ENCODE results near the gene IGHMBP2.

Gene IGHMBP2

GRCh38 chr11:68960294-68961071, 56.8 kb downstream of the IGHMBP2 start:
- TF ChIP-seq POLR2A (IDR thresholded peaks at IDR 0.05; ENCODE audit: low read depth, low read length) (no peak), TAF1 (IDR thresholded peaks at IDR 0.05; ENCODE audit: borderline replicate concordance, low read depth, low read length) (no peak), POLR2AphosphoS5 (IDR thresholded peaks at IDR 0.05; ENCODE audit: low read depth, low read length) (no peak)
- DNase-seq (ENCODE audit: insufficient read length) (no peak), FAIRE-seq (no peak)

- DNase-seq (ENCODE audit: insufficient read length) (no peak), FAIRE-seq (no peak)
- TF ChIP-seq POLR2AphosphoS5 (IDR thresholded peaks at IDR 0.05; ENCODE audit: low read depth, low read length) (no peak), TAF1 (IDR thresholded peaks at IDR 0.05; ENCODE audit: borderline replicate concordance, low read depth, low read length) (no peak), POLR2A (IDR thresholded peaks at IDR 0.05; ENCODE audit: low read depth, low read length) (no peak)
Measured at GRCh38 chr11:68961245-68961644, 57.6 kb downstream of the IGHMBP2 start.

GRCh38 chr11:68962527-68963250, 59.0 kb downstream of the IGHMBP2 start:
- no peak for TF ChIP-seq POLR2AphosphoS5 (IDR thresholded peaks at IDR 0.05; ENCODE audit: low read depth, low read length)
- TF ChIP-seq TAF1 (IDR thresholded peaks at IDR 0.05; ENCODE audit: borderline replicate concordance, low read depth, low read length), result no peak
- TF ChIP-seq POLR2A (IDR thresholded peaks at IDR 0.05; ENCODE audit: low read depth, low read length), result no peak
- no peak for FAIRE-seq
- DNase-seq (ENCODE audit: insufficient read length), result no peak

DNA sequence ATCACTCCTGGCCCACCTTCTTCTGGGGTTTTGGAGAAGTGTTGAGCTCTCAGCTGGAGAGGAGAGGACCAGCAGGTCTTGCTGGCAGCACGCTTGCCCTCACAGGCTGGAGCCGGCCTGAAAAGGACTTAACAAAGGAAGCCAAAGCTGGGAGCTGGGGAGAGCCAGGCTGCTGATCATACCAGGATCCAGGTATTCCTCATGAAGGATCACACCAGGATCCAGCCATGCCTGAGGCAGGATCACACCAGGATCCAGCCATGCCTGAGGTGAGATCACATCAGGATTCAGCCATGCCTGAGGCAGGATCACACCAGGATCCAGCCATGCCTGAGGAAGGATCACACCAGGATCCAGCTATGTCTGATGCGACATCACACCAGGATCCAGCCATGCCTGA, 60.1 kb downstream of the IGHMBP2 start:
- TF ChIP-seq POLR2AphosphoS5 (IDR thresholded peaks at IDR 0.05; ENCODE audit: low read depth, low read length) (no peak), TAF1 (IDR thresholded peaks at IDR 0.05; ENCODE audit: borderline replicate concordance, low read depth, low read length) (no peak), POLR2A (IDR thresholded peaks at IDR 0.05; ENCODE audit: low read depth, low read length) (no peak)
- no peak for DNase-seq (ENCODE audit: insufficient read length)
- peak; percentile 93 for FAIRE-seq

DNA sequence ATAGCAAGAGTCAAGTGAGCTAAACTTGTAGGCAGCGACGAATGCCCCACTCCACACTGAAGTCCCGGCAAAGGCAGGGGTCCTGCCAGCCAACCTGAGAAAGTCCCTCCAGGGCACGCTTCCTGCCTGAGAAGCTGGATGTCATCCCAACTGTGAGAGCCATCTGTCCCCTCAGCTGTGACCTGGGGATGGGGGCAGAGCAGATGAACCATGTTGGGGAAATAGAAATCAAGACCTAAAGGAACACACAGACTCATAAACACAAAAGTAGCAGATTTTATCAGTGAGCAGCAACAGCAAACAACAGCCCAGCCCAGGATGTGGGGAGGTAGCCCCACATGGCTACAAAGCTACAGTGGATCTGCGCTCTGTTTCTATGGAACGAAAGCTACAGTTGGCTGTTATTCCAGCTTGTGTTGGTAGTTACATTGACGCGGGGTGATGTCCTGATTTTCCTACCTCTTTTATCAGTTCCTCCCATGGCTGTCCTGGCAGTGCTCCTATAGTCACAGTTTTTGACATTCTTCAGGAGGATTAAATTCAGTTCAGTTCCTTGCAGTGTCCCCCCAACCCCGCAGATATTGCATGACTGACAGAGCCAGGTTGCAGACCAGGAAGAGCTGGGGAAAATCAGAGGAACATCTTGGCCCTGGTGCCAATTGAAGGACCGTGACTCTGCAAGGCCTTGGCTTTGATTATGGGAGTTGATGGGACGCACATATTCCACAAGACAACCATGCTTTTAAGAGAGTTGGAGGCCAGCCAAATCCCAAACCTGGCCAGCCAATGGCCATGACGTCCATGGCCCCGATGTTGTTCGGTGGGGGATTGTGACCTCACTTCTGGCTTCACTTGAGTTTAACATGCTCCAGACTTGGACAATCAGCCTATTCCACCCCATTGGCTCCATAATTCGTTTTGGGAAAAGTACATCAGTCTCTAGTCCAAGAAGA, 62.5 kb downstream of the IGHMBP2 start:
- DNase-seq (ENCODE audit: insufficient read length), result no peak
- FAIRE-seq, result no peak
- no peak for TF ChIP-seq POLR2A (IDR thresholded peaks at IDR 0.05; ENCODE audit: low read depth, low read length)
- TF ChIP-seq POLR2AphosphoS5 (IDR thresholded peaks at IDR 0.05; ENCODE audit: low read depth, low read length), result no peak
- TF ChIP-seq TAF1 (IDR thresholded peaks at IDR 0.05; ENCODE audit: borderline replicate concordance, low read depth, low read length), result no peak

- TF ChIP-seq TAF1 (IDR thresholded peaks at IDR 0.05; ENCODE audit: borderline replicate concordance, low read depth, low read length), result no peak
- no peak for TF ChIP-seq POLR2AphosphoS5 (IDR thresholded peaks at IDR 0.05; ENCODE audit: low read depth, low read length)
- TF ChIP-seq POLR2A (IDR thresholded peaks at IDR 0.05; ENCODE audit: low read depth, low read length), result no peak
- FAIRE-seq (no peak), DNase-seq (ENCODE audit: insufficient read length) (no peak)
Measured at GRCh38 chr11:68966894-68967780, 63.4 kb downstream of the IGHMBP2 start.

- no peak for FAIRE-seq
- DNase-seq (ENCODE audit: insufficient read length), result no peak
- TF ChIP-seq POLR2AphosphoS5 (IDR thresholded peaks at IDR 0.05; ENCODE audit: low read depth, low read length) (no peak), POLR2A (IDR thresholded peaks at IDR 0.05; ENCODE audit: low read depth, low read length) (no peak), TAF1 (IDR thresholded peaks at IDR 0.05; ENCODE audit: borderline replicate concordance, low read depth, low read length) (no peak)
Measured at GRCh38 chr11:68968306-68969250, 64.9 kb downstream of the IGHMBP2 start.

- DNase-seq (ENCODE audit: insufficient read length) (no peak), FAIRE-seq (no peak)
- TF ChIP-seq POLR2A (IDR thresholded peaks at IDR 0.05; ENCODE audit: low read depth, low read length) (no peak), POLR2AphosphoS5 (IDR thresholded peaks at IDR 0.05; ENCODE audit: low read depth, low read length) (no peak), TAF1 (IDR thresholded peaks at IDR 0.05; ENCODE audit: borderline replicate concordance, low read depth, low read length) (no peak)
Measured at GRCh38 chr11:68969386-68969785, 65.7 kb downstream of the IGHMBP2 start.

GRCh38 chr11:68970921-68971636, 67.4 kb downstream of the IGHMBP2 start:
- FAIRE-seq (no peak), DNase-seq (ENCODE audit: insufficient read length) (no peak)
- TF ChIP-seq POLR2AphosphoS5 (IDR thresholded peaks at IDR 0.05; ENCODE audit: low read depth, low read length) (no peak), POLR2A (IDR thresholded peaks at IDR 0.05; ENCODE audit: low read depth, low read length) (no peak), TAF1 (IDR thresholded peaks at IDR 0.05; ENCODE audit: borderline replicate concordance, low read depth, low read length) (no peak)

Measured in GM12892 (cell line).